Calu3 (cell line): ENCODE measurements around the gene RHOA. TPM values are rescaled to one million over a fixed set of nuclear protein-coding genes. Genes with fewer than 3 reads are reported as not detected.
A peak's percentile ranks its signal among the peaks of the same experiment; 100 is the strongest.

Source experiments
- BruUV-seq: library from RNA; stranded (reverse); fragments of 400-500 nt; replicated peaks from 2 replicates; lab custom pipeline; 2021; lab: Mats Ljungman, UMichigan
- CTCF ChIA-PET: fragments of 300-600 bp; sonication (Branson Sonifier 250); formaldehyde crosslinking; loops from one replicate; lab custom pipeline; 2022; ENCODE audit warnings: antibody characterized with exemption; lab: Charles Lee
- DNase-seq: peaks from one replicate; pipeline ENCODE4 v3.0.0; 2022
- H3K27ac Mint-ChIP-seq: one replicate; pipeline ENCODE4 v1.8.0; 2022; ENCODE audit warnings: mixed read lengths; ENCODE audit not compliant: unreplicated experiment
- H3K27me3 Mint-ChIP-seq: one replicate; pipeline ENCODE4 v1.8.0; 2022; ENCODE audit warnings: mixed read lengths; ENCODE audit not compliant: unreplicated experiment
- H3K36me3 Mint-ChIP-seq: one replicate; pipeline ENCODE4 v1.8.0; 2022; ENCODE audit warnings: mild to moderate bottlenecking, moderate library complexity, mixed read lengths; ENCODE audit not compliant: insufficient read depth, unreplicated experiment
- H3K4me1 Mint-ChIP-seq: one replicate; pipeline ENCODE4 v1.8.0; 2022; ENCODE audit warnings: mild to moderate bottlenecking, low read depth, mixed read lengths; ENCODE audit not compliant: unreplicated experiment
- H3K4me3 Mint-ChIP-seq: one replicate; pipeline ENCODE4 v1.8.0; 2022; ENCODE audit warnings: mild to moderate bottlenecking, low read depth, moderate library complexity, mixed read lengths; ENCODE audit not compliant: unreplicated experiment
- H3K9me3 Mint-ChIP-seq: one replicate; pipeline ENCODE4 v1.8.0; 2022; ENCODE audit warnings: low read depth, mixed read lengths; ENCODE audit not compliant: unreplicated experiment
- intact Hi-C: fragments of 100-400 bp; cut with micrococcal nuclease; formaldehyde crosslinking; loops from one replicate; pipeline ENCODE4 v1.10.0; 2022; ENCODE audit not compliant: unreplicated experiment
- total RNA-seq: library from RNA; stranded (reverse); gene quantifications from 2 replicates; pipeline ENCODE4 v1.2.3, GENCODE V29; 2022
- TF ChIP-seq, protein P1 (sequence below): fragments of 200-600 bp; IDR thresholded peaks from one replicate; pipeline ENCODE4 v1.8.0; 2022; ENCODE audit warnings: antibody characterized with exemption; ENCODE audit not compliant: unreplicated experiment

RHOA gene
- total RNA-seq, 1 experiment from 2014 or later, result 352 TPM

DNA sequence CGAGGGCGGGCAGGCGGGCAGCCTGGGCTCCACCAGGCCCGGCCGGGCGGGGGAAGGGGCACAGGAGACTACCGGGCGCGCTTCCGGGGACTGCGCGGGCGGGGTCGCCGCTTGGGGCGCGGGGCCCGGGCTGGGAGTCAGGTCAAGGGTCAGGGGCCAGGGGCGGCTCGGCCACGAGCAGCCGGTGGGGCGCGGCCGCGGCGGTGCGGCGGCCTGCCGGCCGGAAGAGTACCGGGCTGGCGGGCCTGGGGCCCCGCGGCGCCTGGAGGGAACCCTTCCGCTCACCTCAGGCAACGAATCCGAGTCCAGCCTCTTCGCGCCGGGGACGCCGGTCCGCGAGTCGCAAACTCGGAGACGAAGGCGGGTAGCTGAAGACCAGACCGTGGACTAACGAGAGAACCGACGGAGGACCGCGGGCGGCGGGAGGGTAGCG, 225 bp downstream of the RHOA start:
- peak overlapping the region; percentile 100 for H3K27ac Mint-ChIP-seq
- TF ChIP-seq, protein P1, sequence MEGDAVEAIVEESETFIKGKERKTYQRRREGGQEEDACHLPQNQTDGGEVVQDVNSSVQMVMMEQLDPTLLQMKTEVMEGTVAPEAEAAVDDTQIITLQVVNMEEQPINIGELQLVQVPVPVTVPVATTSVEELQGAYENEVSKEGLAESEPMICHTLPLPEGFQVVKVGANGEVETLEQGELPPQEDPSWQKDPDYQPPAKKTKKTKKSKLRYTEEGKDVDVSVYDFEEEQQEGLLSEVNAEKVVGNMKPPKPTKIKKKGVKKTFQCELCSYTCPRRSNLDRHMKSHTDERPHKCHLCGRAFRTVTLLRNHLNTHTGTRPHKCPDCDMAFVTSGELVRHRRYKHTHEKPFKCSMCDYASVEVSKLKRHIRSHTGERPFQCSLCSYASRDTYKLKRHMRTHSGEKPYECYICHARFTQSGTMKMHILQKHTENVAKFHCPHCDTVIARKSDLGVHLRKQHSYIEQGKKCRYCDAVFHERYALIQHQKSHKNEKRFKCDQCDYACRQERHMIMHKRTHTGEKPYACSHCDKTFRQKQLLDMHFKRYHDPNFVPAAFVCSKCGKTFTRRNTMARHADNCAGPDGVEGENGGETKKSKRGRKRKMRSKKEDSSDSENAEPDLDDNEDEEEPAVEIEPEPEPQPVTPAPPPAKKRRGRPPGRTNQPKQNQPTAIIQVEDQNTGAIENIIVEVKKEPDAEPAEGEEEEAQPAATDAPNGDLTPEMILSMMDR, result no peak
- no peaks in the 10 kb centered on the region for H3K9me3 Mint-ChIP-seq
- H3K27me3 Mint-ChIP-seq, result no peaks in the 10 kb centered on the region
- intact Hi-C loops, result loop anchor here (5.0 kb wide), 1 partner anchor 59 kb away; no protein-coding TSS in a partner anchor
- DNase-seq, result peak; percentile 47
- peaks cover 37% of the 10 kb centered on the region for H3K4me1 Mint-ChIP-seq
- BruUV-seq, result no TSS peak
- CTCF ChIA-PET, result interaction anchor here (0.5 to 2.3 kb wide), 6 partner anchors 13 to 536 kb away, joined by 3 to 11 read pairs (median 4); partner anchors contain the start of gene USP4
- peak overlapping the region; percentile 91 for H3K4me3 Mint-ChIP-seq
- H3K36me3 Mint-ChIP-seq, result peaks cover 48% of the 10 kb centered on the region

DNA sequence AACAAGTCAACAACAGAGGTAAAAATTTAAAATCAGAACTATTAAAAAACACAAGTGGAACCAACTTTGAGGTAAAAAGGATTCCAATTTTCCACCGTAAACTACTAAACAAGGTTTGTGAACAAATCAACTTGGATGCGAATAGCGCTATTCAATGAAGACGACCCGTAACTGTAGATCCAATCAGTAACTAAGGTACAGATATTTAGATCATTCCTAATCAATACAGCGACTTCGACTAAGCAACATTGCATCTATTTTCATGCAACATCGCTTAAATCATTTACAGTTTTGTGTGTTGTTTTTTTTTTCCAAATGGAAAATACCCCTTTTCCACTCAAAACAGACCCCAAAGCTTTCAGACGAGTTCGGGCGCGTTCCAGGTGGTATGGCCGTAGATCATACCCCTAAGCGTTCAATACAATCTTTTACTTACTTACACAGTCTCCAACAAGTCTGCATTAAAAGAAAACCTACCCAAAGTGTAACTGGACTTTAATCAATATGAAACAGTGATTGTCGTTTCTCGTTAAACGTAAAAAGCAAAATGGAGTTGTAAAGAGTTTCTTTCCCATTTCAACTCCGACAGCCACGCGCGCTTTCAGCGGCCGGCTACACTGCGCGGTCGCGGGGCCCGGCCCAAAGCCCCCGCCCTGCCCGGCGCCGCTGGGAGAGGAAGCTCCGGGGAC, 786 bp downstream of the RHOA start:
- Mint-ChIP-seq H3K27me3 (no peaks in the 10 kb centered on the region), H3K36me3 (peaks cover 51% of the 10 kb centered on the region), H3K4me3 (peak overlapping the region; percentile 91), H3K4me1 (peaks cover 37% of the 10 kb centered on the region), H3K9me3 (no peaks in the 10 kb centered on the region), H3K27ac (peak overlapping the region; percentile 44)
- DNase-seq, result no peak
- CTCF ChIA-PET, result interaction anchor here (0.7 to 2.3 kb wide), 3 partner anchors 38 to 535 kb away, joined by 3 to 10 read pairs (median 4); partner anchors contain the start of gene USP4
- TF ChIP-seq, protein P1, result no peak
- no TSS peak for BruUV-seq
- intact Hi-C loops, result loop anchor here (5.0 kb wide), 1 partner anchor 59 kb away; no protein-coding TSS in a partner anchor

DNA sequence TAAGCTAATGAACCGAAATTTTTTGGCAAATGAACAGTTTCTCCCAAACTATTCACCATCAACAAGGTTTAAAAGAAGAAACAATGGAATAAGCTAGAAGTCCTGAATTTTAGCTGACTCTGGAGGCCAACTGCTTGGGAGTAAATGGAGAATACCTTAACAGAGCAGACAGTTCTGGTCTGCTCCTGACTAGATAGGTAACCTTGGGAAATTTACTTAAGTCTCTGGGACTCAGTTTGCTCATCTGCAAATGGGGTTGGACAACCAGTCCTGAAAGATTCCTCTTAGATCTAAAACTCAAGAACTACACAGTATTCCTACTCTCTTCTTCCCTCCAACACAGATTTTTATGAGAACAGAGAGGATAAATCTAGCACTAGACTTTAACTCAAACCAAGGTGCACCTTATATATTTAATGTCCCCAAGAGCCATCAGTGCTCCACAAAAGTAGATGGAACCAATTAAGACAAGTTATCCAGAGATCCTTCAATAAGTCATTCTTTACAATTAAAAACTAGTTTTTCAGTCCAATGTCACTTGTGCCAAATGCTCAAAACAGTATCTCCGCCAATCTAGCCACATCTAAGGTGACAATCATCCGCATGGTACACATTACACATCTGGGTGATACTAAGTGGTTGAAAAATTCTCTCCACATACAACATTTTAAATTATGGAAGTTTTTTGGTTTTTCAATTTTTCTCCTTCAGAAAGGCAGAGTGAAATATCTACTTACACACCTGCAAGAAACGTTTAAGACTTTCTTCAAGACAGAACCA, 1.5 kb downstream of the RHOA start:
- Mint-ChIP-seq H3K4me3 (peak overlapping the region; percentile 91), H3K27ac (peak overlapping the region; percentile 44), H3K27me3 (no peaks in the 10 kb centered on the region), H3K4me1 (peaks cover 39% of the 10 kb centered on the region), H3K9me3 (no peaks in the 10 kb centered on the region), H3K36me3 (peaks cover 51% of the 10 kb centered on the region)
- CTCF ChIA-PET, result interaction anchor here (1.3 to 2.3 kb wide), 2 partner anchors 70 kb away, joined by 3 to 10 read pairs; partner anchors contain the start of gene USP4
- no peak for DNase-seq
- intact Hi-C loops, result loop anchor here (5.0 kb wide), 1 partner anchor 58 kb away; no protein-coding TSS in a partner anchor
- BruUV-seq, result TSS peak; percentile 62
- TF ChIP-seq, protein P1, result no peak
